Measurements from ENCODE around the gene UNC45A.

UNC45A gene

DNA sequence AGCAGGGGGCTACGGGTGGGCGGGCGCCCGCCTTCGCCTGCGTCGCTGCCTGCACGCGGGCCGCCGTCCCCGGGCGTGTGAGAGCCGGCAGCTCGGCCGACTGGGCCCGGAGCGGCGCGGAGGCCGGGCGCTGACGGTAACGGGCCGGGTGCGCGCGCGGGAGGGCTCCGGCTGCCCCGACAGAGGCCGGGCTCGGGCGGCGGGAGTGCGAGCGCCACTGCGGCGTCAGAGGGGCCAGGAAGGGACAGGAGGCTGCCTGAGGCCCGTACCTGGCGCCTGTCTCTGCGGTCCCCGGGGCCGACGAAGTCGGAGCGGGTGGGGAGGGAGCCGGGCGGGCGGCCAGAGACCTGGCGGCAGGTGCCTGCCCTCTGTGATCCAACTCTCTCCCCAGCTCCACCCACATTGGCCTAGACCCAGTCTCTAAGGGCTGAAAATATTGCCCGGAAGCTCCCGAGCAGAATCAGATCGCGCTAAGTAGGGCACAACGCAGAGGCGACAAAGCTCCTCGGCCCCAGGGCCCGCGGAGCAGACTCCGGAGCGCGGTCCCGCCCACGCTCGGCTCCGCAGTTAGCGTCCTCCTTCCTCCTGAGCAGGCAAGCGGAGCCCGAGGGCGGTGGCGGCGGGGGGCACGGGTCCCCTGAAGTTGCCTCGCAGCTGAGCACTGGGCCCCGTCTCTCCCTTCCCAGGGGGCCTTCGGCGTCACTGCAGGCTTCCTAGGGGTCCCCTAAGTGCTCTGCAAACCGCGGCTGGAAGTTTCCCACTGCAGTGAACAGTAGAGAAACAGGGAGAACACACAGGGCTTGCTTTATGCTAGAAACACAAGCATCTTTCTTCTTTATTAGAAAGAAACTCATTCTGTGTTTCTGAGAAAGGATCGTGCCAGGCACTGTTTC, 32.0 kb upstream of the UNC45A start, which contains the start of gene MAN2A2:
MAN2A2 (plus strand) TSS at position 463 of the 893 bp plus-strand sequence. CDS start 906 bp downstream, outside the sequence.
- DNase-seq = peak in 50 of 58 donors; percentile 16 to 85 (median 60)

DNA sequence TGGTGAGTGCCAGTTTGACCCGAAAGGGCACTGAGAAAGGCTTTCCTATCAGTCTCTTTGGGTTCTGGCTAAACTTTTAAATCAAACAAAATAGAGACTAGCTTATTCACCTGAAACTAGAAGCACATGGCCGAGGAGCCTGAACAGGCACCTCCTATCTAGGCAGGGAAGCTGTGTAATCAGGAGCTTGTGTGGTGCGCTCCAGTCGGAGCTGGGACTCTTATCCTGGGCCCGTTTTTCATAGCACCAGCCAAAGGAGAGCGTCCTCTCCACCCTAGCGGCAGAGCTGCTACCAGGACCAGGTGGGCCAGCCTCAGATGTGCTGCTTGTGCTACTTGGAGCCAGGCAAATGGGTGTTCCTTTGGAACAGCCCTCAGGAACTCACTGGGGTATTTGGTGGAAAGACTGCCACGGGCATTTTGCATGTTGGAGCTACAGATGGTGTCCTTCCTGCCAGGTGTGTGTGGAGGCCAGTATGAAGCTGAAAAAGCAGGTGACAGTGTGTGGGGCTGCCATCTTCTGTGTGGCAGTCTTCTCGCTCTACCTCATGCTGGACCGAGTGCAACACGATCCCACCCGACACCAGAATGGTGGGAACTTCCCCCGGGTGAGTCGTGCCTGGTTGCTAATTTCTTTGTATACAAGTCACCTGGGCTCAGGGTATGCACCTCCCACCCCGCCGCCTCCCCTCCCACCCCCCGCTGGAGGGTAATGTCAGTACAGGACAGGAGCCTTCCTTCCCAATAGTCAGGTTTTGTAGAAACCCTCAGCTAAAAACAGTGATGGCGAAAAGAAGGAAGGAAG, 31.1 kb upstream of the UNC45A start:
- peak in 3 of 58 donors; percentile 40 to 61 (median 52) for DNase-seq

DNA sequence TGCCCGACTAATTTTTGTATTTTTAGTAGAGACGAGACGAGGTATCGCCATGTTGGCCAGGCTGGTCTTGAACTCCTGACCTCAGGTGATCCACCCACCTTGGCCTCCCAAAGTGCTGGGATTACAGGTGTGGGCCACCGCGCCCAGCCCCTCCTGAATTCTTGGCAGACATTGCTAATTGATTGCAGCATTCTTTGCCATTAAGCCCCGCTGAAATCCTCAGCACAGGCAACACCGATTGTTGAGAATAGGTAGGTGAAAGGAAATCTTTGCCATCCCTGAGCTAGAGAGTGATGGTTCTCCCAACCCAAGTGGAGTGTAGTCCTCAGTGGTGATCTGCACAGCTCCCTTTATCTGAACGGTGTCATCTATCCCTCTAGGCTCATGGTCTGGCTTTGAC, 30.3 kb upstream of the UNC45A start:
- no peak for DNase-seq

DNA sequence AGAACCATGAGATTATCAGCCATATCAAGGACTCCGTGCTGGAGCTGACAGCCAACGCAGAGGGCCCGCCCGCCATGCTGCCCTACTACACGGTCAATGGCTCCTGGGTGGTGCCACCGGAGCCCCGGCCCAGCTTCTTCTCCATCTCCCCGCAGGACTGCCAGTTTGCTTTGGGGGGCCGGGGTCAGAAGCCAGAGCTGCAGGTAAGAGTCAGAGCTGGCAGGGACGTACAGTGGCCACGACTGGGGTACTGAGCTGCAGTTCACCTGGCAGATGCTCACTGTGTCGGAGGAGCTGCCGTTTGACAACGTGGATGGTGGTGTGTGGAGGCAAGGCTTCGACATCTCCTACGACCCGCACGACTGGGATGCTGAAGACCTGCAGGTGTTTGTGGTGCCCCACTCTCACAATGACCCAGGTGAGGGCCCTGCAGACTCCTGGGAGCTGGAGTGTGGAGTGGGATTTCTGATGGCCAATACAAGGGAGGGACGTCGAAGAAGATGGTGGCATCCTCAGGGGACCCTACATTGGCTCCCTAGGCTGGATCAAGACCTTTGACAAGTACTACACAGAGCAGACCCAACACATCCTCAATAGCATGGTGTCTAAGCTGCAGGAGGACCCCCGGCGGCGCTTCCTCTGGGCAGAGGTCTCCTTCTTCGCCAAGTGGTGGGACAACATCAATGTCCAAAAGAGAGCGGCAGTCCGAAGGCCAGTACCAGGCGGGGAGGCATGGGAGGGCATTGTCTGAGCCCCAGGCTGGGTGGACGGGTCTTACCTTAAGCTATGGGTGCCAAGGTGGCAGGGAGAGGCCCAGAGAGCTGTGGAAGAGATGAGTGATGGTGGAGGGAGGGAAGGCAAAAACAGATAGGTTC, 29.5 kb upstream of the UNC45A start:
- no peak for DNase-seq

DNA sequence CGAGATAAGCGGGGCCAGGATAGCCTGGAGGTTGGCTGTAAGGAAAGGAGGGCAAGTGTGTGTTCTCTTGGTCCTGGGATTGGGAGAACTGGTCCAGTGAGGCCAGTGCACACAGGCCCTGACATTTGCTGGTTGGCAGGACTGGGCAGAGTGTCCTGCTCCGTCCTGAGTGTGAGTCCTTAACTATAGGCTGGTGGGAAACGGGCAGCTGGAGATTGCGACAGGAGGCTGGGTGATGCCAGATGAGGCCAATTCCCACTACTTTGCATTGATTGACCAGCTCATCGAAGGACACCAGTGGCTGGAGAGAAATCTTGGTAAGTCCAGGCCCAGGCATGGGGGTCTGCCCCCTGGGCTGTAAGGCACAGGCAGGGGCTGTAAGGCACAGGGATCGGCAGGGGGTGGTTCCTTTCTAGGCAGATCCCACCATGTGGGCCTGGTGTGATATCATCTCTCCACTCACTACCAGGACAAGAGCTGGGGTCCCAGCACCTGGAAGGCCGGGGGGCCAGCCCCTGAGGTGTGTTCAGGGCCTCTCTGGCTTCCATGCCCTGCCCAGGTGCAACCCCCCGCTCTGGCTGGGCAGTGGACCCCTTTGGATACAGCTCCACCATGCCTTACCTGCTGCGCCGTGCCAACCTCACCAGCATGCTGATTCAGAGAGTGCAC, 28.8 kb upstream of the UNC45A start:
- no peak for DNase-seq

DNA sequence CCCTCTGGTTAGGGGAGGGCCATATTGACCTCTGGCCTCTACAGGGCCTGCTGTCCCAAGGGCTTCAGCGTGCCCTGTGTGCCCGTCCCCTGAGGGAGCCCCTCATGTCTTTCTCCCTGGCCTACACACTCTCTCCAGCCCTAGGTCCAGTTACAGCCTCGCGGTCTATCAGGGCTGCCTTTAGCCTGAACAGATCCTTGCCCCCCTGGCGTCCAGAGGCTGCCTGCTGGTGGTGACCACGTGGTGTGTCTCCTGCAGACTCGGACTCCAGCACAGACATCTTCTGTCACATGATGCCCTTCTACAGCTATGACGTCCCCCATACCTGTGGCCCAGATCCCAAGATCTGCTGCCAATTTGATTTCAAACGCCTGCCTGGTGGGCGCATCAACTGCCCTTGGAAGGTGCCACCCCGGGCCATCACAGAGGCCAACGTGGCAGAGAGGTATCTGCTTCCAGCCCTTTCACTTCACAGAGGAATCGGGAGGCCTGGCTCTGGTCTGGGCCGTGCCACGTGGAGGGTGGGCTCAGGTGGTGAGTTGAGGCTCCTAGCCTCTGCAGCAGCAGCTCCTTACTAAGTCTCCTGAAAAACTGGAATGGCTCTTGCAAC, 27.9 kb upstream of the UNC45A start:
- peak in 3 of 58 donors; percentile 14 to 24 (median 17) for DNase-seq

DNA sequence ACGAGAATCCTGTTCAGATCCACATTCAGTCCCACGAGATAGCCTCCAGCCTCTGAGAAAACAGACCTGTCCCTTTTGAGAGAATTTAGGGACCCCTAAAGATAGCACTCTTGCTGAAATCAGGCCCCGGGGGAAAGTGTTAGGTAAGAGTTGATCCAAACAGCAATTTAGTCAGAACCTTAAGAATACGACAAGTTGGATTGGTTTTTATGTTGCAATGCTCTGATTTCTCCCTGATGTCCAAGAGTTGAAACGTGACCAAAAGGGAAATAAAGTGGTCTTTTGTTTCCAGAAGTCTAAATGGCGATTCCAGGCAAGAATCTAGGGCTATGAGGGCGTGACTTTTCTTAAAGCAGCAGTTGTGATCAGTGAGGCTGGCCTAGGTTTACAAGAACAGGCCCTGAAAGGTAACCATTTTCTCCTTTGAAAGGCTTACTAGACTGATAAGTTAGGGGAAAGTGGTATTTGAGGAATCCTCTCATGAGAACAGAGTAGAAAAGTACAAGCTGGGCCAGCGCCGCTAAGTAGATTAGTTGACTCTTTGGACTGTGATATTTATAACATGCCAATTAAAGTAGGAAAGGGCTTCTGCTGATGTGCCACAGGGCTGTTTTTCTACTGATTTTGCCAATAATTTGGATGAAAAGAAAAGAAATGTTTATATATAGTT, 27.1 kb upstream of the UNC45A start:
- no peak for DNase-seq

DNA sequence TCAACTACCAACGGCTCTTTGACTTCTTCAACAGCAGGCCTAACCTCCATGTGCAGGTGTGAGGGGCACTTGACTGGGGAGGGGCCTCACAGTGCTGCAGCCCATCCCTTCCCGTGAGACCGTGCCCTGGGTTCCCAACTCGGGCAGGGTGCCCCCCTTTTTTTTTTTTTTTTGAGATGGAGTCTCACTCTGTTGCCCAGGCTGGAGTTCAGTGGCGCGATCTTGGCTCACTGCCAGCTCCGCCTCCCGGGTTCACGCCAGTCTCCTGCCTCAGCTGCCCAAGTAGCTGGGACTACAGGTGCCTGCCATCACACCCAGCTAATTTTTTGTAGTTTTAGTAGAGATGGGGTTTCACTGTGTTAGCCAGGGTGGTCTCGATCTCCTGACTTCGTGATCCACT, 25.6 kb upstream of the UNC45A start:
- peak in 1 of 58 donors; percentile 7 for DNase-seq

DNA sequence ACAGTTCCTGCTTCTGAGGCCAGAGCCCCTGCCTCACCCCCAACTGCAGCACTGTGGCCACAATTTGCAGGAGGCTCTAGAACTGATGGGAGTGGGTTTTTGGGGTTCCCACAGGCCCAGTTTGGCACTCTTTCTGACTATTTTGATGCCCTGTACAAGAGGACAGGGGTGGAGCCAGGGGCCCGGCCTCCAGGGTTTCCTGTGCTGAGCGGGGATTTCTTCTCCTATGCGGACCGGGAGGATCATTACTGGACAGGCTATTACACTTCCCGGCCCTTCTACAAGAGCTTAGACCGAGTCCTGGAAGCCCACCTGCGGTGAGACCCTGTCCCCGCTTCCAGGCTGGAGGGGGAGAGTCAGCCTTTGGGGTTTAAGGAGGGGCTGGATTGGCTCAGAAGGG, 25.1 kb upstream of the UNC45A start:
- no peak for DNase-seq

DNA sequence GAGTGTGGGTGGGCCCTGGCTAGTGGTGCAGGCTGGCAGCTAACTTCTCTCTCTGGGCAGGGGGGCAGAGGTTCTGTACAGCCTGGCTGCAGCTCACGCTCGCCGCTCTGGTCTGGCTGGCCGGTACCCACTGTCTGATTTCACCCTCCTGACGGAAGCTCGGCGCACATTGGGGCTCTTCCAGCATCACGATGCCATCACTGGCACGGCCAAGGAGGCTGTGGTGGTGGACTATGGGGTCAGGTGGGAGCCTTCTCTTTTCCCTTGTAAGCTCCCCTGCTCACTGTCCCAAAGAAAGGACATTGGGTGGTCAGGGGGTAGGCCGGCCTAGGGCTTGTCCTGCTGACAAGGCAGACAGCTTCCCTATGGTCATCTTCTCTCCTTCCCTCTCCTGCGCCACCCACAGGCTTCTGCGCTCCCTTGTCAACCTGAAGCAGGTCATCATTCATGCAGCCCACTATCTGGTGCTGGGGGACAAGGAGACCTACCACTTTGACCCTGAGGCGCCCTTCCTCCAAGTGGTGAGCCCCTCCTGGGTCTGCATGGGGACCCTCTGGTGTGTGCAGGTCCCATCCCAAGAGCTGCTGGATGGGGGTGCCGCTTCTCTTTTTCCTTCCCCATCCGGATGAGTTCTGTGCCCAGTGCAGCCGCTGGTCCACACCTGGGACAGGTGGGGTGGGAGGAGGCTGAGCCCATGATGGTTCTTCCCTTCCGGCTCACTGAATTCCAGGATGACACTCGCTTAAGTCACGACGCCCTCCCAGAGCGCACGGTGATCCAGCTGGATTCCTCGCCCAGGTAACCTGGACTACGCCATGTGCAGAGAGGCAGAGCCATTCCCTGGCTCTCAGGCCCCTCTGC, 24.4 kb upstream of the UNC45A start:
- no peak for DNase-seq

DNA sequence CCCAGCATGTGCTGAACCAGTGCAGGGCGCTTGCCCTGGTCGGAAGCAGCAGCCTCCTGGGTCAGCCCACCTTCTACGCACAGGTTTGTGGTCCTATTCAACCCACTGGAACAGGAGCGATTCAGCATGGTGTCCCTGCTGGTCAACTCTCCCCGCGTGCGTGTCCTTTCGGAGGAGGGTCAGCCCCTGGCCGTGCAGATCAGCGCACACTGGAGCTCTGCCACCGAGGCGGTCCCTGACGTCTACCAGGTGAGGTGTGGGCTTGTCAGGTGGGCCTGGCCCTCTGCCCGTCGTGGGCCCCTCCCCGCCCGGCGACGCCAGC, 23.8 kb upstream of the UNC45A start:
- DNase-seq = no peak

DNA sequence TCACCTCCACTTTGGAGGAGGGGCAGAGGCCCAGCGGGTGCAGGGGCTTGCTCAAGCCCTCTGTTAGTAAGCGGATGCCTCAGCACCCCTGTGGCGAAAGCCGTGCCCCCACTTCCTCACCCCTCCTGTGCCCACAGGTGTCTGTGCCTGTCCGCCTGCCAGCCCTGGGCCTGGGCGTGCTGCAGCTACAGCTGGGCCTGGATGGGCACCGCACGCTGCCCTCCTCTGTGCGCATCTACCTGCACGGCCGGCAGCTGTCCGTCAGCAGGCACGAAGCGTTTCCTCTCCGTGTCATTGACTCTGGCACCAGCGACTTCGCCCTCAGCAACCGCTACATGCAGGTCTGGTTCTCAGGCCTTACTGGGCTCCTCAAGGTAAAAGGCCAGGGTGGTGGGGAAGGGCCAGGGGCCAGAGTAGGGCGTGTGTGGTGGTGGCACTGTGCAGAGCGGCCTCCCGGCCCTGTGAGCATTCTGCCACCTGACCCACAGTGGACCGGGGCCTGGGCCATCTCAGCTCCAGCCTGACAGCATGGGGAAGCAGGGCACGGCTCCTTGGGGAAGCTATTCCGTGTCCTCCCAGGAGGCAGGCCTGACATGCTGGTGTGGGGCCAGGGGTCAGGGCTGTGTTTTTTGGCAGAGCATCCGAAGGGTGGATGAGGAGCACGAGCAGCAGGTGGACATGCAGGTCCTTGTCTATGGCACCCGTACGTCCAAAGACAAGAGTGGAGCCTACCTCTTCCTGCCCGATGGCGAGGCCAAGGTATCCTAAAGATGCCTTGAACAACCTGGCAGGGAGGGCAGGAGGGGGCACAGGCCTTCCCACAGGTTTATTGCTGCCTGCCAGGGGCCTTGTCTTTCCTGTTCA, 22.9 kb upstream of the UNC45A start:
- no peak for DNase-seq

DNA sequence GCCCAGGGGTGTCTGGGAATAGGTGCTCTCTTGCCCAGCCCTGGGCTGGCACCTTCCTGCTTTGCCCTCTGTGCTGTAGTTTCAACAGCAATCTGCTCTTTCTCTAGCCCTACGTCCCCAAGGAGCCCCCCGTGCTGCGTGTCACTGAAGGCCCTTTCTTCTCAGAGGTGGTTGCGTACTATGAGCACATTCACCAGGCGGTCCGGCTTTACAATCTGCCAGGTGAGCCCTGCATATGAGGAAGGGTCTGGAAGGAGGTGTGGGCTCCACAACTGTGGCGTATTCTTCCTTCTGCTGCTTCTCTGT, 22.4 kb upstream of the UNC45A start:
- DNase-seq = no peak

DNA sequence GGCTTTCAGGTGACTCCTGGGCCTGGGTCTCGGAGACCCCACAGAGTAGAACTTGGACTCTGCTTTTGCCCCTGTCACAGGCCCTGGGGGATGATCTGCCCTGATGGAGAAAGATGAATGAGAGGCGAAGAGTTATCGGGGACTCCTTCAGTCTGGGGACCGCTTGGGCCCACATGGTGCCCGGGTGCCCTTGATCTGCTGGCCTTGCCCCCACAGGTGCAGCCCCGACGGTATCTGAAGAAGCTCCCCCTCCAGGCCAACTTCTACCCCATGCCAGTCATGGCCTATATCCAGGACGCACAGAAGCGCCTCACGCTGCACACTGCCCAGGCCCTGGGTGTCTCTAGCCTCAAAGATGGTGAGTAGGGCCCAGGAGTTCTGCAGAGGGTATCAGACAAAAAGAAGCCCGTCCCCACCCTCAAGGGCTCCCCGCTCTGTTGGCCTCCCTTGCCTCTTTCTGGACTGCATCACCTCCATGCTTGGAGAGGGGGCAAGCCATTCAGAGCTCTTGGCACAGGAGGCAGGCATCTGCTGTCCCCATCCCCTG, 21.6 kb upstream of the UNC45A start:
- DNase-seq = no peak

DNA sequence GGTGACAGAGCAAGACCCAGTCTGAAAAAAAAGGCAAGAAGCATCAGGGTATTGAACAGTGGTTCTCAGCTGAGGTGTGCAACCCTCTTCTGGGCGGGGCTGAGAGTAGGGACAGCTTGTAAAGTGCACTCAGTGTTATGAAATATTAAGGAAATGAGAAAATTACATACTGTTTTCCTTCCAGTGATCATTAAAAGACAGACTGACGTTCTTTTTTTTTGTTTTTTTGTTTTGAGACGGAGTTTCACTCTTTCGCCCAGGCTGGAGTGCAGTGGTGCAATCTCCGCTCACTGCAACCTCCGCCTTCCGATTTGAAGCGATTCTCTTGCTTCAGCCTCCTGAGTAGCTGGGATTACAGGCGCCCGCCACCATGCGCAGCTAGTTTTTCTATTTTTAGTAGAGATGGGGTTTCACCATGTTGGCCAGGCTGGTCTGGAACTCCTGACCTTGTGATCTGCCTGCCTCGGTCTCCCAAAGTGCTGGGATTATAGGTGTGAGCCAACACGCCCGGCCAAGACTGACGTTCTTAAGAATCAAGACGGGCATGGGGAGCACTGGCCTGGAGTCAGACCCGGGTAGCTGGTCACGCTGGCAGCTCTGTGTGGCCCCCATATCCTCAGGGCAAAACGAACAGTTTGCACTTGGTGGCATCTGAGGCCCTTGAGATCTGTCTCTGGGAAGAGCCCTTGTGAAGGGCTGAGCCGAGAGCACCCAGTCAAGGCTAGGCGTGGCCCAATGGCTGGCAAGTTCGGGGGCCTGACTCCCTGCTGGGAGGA, 20.6 kb upstream of the UNC45A start:
- no peak for DNase-seq

DNA sequence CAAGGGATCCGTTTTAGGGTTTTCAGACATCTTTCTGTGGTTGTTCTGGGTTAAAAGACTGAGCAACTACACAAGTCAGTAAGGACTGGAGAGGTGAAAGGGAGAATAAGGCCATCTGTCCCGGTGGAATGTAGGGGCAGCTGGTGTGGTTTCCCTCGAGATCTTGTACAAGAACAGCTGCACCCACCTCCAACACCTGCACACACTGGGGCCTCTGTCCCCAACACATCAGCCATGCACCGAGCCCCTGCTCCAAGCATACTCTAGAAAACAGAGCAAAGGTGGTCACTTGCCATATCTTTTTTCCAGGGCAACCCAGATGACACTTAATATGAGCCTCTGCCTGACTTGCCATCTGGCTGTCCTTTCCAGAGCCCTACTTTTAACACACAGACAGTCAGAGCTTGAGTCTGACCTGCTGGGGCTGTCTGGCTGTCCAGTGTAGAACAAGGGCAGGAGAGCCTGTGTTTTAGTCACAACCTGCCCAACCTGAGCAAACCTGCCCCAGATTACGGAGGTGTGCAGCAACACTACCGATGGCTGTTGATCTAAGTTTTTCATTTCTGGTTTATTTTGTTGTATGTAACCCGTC, 19.8 kb upstream of the UNC45A start:
- DNase-seq = no peak
